Right renal pelvis (tissue), 4 donors: ENCODE measurements around the gene PIK3C2B. TPM values are rescaled to one million over a fixed set of nuclear protein-coding genes. Genes with fewer than 3 reads are reported as not detected.

Experiments used
- DNase-seq, 4 donors: peaks; one replicate each; pipeline ENCODE4 v3.0.0-alpha.2; 2013; ENCODE audit warnings: low read depth in 4 of 4, low spot score in 3 of 4, missing footprints in 1 of 4
- polyA plus RNA-seq, 4 donors: library from polyadenylated mRNA; unstranded; fragments of 120-200 nt; gene quantifications; one replicate each; pipeline ENCODE4 v1.2.1, GENCODE V29; 2013; ENCODE audit not compliant: insufficient read length in 4 of 4

The PIK3C2B gene
- polyA plus RNA-seq, 4 donors: 14.5 to 18.1 (median 16.5) TPM

DNA sequence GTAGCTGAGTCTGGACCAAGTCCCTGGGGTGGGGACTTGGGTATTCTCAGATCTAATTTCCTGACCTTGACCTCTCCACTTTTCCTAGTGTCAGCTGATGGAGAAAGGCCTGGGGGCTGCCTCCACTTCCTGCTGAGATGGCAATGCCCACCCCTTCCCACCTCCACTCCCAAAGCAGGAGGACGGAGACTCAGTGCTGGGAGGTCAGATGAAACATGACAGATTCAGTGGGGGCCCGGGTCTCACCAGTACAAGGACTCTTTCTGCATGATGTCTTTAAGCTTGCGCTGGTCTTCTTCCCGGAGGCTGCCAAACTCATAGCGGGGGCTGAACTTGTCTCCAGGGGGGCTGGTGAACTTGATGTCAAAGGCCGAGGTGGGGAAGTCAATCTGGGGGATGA, 47.4 kb downstream of the PIK3C2B start:
- DNase-seq: no peak

DNA sequence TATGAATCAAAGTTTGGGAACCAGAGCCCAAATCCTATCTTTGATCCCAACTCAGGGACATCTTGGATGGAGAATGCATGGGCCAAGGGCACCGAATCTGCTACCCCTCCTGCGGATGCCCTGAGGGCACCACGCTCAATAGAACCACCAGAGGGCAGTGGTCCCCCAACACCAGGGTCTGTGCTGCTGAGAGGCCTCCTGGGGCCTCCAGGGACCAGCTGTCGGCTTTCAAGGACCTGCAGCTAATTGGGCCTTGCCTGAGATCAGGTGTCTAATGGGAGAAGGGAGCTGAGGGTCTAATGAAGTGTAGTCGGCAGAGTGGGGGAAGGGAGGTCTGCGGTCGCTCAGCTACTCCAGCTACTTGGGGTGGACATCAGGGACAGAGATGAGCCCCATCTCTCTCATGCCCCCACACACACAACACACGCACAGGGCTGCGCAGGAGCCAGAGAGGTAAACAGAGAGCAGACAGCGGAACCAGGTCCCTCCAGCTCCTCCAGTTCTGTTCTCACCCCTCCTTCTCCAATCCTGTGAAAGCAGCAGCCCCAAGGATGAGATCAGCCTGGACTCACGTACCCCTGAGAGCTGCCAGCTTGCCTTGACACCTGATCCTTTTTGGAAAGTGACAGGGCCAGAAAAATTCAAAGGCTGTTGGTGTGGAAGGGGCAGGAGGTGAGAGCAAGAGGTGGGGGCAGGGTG, 48.0 kb downstream of the PIK3C2B start:
- DNase-seq: peak; percentile 61 to 67 (median 64)

DNA sequence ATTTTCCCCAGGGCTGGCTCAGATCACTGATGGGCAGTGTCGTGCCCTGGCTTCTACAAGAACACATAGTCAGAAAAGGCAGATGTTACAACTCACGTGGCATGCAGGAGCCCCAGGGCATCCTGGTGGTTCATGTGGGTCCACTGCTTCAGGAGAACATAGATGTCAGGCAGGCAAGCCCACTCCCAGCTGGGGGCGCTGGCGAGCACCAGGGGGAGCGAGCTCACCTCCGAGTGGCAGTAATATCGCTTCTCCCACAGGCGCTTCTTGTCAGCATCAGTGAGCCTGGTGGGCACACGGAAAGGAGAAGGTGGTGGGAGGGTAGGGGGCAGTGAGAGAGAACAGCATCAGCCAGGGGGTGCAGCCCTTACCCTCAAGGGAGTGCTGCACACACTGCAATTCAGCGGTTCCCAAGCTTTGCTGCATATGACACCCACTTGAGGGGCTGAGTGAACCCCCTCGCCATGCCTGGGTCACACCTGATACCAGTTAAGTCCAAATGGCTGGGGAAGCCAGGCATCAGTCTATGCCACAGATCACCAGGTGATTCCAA, 48.7 kb downstream of the PIK3C2B start:
- no peak for DNase-seq

Other genes with a start within 250 kb of the PIK3C2B start
- gene PLEKHA6, start 134.9 kb downstream of the PIK3C2B start, polyA plus RNA-seq: 10 to 100 TPM; 46.3 to 58.5 (median 50.2) TPM
- 10 to 100 TPM; 34.5 to 49.4 (median 44.7) TPM for gene PPP1R15B, start 83.0 kb downstream of the PIK3C2B start, polyA plus RNA-seq
- 10 to 100 TPM; 20.6 to 40.1 (median 24.1) TPM for gene MDM4, start 21.6 kb upstream of the PIK3C2B start, polyA plus RNA-seq
- 10 to 100 TPM; 12.1 to 15.7 (median 13.3) TPM for gene LRRN2, start 190.9 kb upstream of the PIK3C2B start, polyA plus RNA-seq